Stimulated activated CD4-positive, alpha-beta T cell treated with anti-CD3 and anti-CD28 coated beads, TNF-alpha, amount 100 ng/mL, for 48 hours (primary cell): Measurements from ENCODE around the gene CACNB2.

Experiments used
- DNase-seq, 3 donors: peaks; one replicate each; pipeline ENCODE4 v3.0.0-alpha.2; 2020; ENCODE audit warnings: low read depth in 3 of 3

Gene CACNB2

DNA sequence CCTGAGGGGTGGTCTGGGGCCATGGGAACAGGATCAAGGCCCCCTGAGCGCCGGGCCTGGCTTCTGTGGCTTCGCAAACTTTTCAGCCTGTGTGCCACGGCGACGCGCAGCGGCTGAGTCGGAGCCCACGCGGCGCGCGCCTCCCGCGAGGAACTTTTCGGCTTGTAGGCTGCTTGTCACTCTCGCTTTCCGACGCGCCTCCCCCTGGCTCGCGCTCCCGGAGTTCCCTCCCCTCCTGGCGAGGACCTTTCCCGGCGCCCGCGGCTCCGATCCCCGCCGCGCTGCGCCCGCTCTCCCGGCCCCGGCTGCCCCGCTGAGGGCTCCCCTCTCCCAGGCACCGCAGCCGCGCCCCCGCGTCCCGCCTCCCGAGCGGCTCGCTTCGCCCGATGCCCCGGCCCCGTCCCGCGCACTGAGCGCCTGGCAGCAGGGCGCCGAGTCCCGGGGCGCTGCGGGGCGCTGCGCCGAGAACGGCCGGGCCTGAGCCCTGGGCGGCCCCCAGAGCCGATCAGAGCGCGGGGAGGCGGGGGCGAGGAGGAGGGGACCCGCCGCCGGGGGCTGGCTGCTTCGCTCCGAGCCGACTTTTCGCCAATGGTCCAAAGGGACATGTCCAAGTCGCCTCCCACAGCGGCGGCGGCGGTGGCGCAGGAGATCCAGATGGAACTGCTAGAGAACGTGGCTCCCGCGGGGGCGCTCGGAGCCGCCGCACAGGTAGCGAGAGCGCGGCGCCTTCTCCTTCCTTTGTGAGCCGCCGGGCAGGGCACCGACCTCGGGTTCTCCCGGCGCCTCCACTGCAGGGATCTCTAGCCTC lies at the start of gene CACNB2:
Gene CACNB2, plus strand, starts transcription at position 276 of the 808 bp plus-strand sequence.
- no peak for DNase-seq

DNA sequence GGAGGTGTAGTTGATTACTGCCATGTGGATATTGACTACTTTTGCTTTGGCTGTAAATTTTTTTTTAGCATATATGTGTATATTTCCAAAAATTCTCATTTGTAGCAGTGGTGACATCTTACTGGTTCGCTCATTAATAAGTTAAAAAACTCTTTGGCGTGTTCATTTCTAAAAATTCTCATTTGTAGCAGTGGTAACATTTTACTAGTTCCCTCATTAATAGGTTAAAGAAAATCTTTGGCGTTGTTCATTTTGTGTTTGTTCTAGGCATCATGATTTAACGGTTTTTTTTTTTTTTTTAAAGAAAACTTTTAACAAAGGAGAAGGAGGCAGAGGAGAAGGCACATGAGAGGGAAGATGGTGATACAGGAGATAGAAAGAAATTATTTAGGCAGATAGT lies 45.9 kb upstream of the CACNB2 start:
- no peak for DNase-seq

DNA sequence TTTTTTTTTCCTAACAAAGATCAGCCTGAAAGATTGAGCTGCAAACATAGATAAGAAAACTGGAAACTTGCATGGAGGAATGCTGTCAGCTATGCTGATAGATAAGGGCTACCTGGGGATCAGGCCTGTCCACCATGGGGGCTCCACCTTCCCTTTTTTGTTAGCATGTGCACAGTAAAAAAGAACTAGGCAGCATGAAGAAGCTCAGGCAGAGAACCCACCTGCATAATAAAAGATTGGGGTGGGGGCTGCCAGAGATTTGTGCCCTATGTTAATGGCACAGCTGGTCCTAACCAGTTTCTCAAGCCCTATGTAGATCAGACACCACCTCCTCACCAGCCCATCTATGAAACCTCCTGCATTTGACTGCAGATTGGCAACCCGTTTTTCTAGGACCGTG lies 45.4 kb upstream of the CACNB2 start:
- no peak for DNase-seq

DNA sequence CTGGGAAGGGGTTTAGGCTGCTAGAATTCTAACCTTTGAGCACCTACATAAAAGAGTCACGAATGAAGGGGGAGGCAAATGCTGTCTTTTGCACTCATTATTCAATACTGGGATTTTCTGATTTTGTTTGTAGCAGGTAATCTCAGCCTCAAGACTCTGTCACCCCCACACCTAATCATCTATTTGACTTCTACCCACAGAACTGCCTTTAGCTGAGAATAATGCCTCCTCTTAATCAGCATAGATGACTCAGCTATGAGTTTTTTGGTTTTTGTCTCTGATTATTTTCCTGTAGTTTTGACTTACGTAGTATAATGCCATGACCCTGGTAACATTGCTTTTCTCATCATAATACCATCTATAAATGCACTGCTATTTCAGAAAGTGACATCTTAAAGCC lies 42.7 kb upstream of the CACNB2 start:
- no peak for DNase-seq

DNA sequence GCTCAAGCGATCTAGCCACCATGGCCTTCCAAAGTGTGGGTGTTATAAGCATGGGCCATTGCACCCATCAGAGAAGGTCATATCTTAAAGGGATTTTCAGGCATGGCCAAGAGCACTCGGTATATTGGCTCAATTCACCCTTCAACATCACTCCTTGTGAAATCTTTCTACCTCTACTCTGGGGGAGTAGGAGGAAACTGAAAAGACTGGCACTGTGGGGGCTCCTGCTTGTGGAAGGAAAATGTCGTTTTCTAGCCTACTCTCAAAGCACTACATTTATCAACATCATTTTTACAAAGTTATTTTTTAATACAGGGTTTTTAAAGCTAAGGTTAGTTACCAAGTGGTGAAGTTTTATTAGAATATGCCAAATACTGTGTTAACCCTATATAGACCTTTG lies 42.0 kb upstream of the CACNB2 start:
- no peak for DNase-seq

DNA sequence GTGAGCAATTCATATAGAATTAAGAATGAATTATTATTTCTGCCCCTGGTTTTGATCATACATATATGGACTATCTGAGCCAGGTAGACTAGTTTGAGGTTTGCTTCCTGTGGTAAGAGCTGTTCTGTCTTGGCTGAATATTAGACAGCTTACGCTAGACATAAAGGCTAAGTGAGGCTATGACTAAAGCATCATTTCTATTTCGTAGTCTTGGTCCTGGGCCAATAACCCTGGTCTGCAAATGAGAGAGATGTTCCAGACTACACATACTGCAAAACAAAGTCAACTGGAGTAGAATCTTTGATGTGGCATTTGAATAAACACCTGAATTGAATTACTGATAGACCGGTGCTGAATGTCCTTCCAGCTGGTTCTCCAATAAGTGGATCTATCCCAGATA lies 40.8 kb upstream of the CACNB2 start:
- DNase-seq, result no peak

DNA sequence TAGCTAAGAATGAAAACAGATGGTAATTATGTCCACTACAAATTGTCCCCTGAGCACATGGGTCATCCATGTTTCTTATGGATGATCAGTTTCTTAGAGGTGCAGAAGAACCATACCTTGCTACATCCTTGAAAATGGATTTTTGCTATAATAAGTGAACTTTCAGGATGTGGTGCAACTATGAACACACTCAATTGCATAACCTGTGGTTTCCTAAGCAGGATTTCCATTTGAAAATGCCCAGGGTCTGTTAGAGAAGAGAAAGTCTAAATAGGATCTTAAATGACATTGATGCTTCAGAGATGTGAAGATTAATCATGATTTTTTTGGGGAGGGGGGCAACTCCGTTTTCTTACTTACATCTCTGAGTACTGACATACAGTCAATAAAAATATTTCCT lies 39.6 kb upstream of the CACNB2 start:
- no peak for DNase-seq

DNA sequence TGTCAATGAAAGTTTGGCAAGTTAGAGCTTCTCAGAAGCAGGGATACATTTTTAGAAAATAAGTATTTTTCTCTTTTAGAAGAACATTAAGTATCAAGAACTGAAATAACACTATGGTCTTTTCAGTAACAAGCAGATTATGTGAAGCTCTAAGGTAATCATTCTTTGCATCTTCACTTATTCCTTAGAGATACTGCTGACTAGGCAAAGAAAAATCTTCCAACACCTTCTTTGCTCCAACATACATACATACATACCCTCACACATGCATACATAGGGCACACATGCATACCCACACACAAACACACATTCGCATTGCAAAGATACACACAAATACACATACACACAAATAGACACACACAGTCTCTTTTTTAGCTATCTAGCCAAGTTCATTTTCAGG lies 37.8 kb upstream of the CACNB2 start:
- no peak for DNase-seq

DNA sequence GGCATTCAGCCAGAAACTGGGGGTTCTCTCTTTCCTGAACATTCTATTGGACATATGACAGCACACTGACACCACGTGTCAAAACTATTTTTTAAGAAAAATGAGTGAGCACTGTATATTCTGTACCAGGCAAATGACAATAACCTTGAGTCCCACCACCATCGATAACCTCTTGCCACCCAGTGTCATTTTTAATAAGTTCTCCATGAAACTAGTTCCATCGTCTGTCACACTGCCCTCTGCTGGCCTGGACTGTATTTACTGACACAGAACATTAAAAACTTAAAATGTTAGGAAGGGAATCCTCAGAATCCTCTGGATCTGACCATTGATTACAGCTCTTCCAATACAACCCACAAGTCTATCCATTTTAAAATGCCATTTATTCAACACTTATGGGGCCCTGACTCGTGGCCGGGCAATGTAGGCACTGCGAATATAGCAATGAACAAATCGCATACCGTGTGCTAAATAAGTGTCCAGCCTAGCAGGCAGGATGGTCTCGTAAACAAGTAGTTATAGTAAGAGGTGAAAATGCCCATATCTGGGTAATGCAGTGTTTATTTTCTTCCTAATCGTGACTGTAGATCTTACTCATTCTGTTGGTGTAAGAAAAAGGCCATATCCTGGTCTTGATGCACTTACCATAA lies 35.9 kb upstream of the CACNB2 start:
- peak; percentile 3 to 31 (median 15) for DNase-seq

DNA sequence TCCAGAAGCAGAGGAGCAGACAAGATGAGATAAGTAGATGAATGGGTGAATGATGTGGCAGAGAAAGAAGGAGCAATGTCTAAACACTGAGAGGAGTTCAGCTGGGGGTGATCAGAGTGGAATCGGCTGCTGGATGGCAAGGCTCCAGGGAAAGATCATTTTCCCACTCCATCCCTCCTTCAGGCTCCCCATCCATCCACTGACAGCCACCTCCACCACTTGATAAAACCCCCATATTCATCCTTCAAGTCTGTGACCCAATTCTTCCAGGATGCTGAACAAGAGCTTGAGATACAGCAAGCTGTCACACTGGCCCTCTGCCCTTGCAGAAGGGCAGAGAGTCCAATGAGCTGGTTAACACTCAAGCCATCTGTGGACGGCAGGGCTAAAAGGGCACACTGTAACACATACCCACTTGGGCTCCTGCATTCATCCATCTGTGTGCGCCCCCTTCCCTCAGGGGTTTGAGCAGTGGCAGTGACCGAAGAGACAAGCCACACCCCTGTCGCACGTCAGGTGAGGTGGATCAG lies 30.8 kb upstream of the CACNB2 start:
- DNase-seq, result no peak

DNA sequence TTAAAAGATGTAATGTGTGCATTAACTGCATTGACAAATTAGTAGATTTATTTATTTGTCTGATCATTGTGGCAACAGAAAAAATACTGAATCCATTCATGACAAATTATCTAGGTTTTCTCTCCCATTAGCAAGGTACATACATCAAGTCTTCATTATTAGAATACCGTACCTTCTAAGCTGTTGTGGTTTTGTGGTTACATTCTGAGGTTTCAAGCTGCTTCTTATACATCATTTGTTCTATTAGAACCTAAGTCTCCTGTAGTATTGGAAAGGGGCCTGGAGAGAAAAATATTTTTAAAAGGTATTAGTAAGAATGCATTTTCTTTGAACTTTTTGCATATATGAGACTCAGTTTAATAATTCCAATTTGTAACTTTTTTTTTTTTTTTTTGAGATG lies 26.3 kb upstream of the CACNB2 start:
- no peak for DNase-seq

DNA sequence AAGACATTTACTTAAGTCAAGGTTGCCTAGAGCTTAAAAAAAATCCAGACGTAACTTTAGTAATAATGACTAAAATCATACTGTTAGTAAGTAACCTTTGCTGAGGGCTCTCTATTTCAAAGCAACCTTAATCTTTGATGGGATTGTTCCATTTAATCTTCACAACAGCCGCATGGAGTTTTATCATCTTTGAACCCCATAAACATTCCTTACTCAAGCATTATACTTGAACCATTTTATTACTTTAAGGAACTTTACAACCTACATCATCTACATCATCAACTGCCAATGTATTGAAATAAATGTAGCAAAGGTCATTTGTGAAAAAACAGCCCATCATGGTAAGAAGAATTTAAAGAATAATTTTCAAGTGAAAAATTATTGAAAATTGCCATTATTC lies 22.9 kb upstream of the CACNB2 start:
- DNase-seq, result no peak

DNA sequence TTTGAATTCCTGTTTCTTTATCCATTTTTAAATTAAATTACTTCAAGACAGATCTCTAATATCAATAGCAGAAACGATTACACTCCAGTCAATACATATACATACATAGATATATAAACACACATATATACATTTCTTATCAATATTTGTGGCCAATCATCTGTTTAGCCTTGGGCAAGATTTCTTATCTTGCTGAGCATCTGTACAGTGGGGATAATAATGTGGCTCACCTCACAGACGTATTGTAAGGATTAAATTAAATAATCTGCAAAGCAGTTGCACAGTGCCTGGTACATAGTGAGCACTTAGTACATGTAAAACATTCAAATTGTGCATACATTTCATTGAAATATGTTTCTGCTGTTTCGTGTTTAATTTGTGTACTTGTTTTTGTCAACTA lies 17.5 kb upstream of the CACNB2 start:
- no peak for DNase-seq

DNA sequence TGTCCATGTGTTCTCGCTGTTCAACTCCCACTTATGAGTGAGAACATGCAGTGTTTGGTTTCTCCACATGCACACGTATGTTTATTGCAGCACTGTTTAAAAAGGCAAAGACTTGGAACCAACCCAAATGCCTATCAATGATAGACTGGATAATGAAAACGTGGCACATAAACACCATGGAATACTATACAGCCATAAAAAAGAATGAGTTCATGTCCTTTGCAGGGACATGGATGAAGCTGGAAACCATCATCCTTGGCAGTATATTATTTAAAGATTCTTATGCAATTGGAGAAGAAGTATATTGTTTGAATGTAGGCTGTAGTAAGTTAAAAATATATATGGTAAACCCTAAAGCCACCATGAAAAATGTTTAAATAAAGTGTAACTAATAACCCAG lies 7.2 kb upstream of the CACNB2 start:
- DNase-seq, result no peak

DNA sequence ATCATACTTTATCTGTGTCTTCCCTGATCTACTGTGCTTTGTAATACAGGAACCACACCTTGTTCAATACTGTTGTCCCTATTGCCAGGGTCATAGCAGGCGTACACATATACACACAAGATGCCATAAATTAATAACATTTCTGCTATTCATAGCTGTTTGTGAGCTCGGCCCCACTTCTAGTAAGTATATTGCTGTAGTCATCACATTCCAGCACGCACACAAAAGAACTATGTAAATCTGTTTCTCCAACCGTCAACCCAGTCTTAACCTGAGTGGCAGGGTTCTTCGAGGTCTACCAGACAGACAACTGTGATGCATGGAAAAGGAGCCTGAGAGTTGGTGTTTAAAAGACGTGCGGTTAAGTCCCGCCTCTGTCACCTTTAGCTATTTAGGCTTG lies 5.7 kb upstream of the CACNB2 start:
- DNase-seq, result no peak

DNA sequence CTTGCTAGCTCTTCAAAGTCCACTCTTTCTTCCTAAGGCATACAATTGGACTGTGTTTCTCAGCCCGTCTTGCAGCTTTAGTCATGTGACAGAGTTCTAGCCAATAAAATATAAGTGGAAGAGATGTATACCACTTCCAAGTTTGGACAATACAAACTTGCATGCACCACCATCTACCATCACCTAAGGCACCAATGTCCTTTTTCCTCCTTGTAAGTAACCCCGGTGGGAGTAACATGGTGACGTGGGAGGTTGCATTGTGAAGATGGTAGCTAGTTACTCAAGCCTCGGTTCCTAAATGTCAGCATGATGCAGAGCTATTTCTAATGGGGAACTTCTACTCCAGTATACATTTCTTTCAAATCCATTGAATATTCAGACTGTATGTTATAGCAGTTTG lies 5.3 kb upstream of the CACNB2 start:
- no peak for DNase-seq

DNA sequence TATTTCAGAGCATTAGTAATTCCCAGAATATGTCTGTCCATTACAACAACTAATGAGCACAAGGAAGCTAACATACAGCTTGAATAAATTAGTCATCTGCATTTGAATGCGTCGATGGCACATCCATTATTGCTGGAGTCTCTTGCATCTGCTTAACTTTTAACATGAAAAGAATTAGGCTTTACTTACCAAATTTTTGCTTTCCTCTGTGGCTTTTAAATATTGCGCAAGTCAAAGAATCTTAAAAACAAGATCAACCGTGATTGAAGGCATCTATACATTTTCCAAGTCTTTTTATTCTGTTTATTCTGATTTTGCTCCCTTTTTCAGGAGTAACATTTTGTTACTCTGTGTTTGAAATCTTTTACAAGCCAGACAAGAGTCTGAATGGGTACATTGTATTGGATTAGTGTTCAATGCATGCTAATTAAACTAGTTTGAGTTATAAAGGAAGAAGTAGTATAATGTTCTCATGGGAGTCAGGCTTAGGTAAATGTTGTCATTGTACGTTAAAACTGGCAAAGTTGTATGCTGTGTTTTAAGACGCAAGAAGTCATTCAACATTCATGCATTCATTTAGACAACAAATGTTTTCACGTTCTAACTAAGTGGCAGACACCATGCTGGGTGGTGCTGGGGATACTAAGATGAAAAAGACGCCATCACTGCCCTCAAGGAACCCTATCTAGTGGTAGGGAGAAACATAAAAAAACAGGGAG lies 4.0 kb upstream of the CACNB2 start:
- no peak for DNase-seq

DNA sequence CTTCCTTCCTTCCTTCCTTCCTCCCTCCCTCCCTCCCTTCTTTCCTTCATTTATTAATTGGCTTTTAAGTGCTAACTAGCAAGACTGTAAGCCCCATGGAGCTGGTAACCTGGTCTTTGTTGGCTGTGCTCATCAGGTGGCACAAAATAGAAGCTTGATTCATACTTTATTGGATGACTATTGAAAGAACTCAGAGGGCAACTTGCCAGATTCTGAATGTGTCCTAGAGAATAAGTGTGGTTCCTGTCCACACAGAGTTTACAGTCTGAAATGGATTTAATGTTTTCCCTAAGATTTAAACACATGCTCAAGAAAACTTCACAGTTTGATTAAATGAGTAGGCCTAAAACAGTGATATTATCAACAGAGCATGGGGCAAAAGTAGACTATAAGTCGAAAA lies 3.1 kb upstream of the CACNB2 start:
- DNase-seq, result no peak

DNA sequence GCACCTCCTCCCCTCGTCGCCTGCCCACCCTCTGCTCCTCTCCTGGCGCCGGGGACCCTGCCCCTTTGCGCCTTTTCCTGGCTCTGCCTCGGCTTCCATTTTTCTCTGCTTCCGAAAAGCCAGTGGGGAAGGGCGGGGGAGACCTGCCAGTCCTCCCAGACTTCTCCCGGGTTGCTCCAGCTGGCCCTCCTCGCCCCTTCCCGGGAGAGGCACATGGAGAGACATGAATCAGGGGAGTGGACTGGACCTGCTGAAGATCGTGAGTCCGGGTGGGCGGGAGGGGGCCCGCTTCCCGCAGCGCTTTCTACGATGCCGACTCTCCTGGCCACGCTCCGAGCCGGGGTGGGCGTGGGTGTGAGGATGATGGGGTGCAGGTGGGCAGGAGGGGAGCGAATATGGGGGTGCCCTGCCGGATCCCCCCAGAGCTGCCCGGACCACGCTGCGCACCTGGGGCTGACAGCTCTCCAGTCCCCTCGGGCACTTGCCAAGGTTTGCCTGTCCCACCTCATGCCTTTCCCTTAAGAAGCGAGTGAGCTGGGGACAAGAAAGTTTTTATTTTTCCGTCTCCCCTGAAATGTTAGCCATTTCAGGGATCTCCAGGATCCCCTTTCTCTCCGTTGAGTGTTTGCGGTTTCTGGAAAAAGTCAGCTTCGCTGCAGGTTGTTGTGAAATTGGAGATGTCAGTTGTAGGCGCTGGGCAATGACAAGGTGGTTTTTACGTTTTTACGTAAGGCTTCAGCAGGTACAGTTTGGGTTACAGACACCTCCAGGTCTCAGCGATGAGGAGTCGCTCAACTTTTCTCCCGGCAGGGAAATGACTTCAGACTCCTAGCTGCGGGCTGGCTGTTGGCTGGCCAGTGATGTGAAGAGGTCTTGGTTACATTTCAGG lies 977 bp downstream of the CACNB2 start:
- no peak for DNase-seq

DNA sequence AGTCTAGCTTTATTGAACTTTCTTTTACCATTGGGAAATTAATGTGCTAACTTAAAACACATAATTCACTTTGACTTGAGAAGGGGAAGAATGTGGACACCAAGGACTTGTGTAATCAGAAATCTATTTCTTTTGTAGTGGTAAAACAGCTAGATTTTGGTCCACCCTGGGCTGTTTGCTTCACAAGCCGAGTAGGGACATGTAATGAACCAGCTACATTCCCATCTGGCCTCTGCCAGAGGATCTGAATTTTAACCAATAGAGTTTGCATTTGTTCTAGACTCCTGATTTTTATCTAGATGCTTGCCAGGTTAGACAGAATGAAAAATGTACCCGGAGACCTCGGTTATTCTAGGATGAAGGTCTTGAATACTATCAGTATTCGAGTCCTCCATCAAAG lies 1.9 kb downstream of the CACNB2 start:
- no peak for DNase-seq

DNA sequence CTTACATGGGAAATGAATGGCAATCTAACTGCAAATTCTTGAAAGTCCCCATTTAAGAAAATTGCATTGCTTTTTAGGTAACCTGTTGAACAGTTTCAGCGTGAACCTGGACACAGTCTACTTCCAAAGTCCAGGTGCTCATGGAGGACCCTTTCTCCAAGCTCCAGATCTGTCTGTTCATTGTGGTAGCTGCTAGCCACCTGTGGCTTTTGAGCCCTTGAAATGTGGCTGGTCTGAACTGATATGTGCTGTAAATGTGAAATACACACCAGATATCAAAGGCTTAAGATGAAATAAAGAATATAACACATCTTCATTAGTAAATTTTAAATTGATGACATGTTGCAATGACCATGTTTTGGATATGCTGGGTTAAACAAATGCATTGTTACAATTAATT lies 4.2 kb downstream of the CACNB2 start:
- DNase-seq, result no peak

DNA sequence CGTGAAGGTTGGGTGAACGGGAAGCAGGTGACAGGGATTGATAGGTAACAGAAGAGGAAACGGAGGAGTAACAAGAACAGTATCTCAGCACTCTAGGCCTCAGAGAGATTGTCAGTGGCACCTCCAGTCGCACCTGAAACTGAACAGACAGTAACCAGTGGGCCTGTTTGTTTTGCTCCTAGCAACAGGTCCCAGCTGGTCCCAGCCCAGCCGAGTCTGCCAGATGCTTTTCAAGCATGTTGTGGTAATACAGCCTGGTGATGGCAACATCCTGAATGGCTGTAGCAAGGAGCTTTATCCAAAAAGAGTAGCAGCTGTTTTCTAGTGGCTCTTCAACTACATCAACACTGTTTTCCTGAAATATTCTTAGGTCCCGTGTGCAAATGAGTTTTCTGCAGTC lies 4.7 kb downstream of the CACNB2 start:
- no peak for DNase-seq
